Activated naive CD4-positive, alpha-beta T cell treated with anti-CD3 and anti-CD28 coated beads, Interleukin-2, amount 50 U/mL, for 24 hours (primary cell): ENCODE results near the gene SLC25A21.

ENCODE experiments used
- H3K27ac Mint-ChIP-seq: one replicate; pipeline ENCODE4 v1.8.0; 2021; ENCODE audit warnings: mild to moderate bottlenecking, mixed read lengths
- H3K27me3 Mint-ChIP-seq: one replicate; pipeline ENCODE4 v1.8.0; 2021; ENCODE audit warnings: mixed read lengths
- H3K36me3 Mint-ChIP-seq: one replicate; pipeline ENCODE4 v1.8.0; 2021; ENCODE audit warnings: mixed read lengths
- H3K4me1 Mint-ChIP-seq: one replicate; pipeline ENCODE4 v1.8.0; 2021; ENCODE audit warnings: mixed read lengths
- H3K4me3 Mint-ChIP-seq: one replicate; pipeline ENCODE4 v1.8.0; 2021; ENCODE audit warnings: mild to moderate bottlenecking, mixed read lengths
- H3K9me3 Mint-ChIP-seq: one replicate; pipeline ENCODE4 v1.8.0; 2021; ENCODE audit warnings: mixed read lengths

Gene SLC25A21

DNA sequence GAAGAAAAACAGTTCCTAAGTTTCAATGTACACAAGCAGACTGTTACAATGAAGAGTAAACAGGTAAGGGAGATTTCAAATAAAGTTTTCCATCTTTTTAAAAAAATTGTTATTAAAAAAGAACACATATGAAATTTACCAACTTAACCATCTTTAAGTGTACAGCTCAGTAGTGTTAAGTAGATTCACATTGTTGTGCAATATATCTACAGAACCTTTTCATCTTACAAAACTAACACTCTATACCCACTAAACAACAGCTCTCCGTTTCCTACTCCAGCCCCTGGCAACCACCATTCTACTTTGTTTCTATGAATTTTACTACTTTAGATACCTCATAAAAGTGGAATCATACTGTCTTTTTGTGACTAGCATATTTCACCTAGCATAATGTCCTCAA is 139.5 kb downstream of the SLC25A21 start:
- no peaks in the 10 kb centered on the region for H3K36me3 Mint-ChIP-seq
- H3K4me1 Mint-ChIP-seq: no peaks in the 10 kb centered on the region
- no peaks in the 10 kb centered on the region for H3K27me3 Mint-ChIP-seq
- no peak overlapping the region for H3K4me3 Mint-ChIP-seq
- no peak overlapping the region for H3K27ac Mint-ChIP-seq
- peaks cover 9% of the 10 kb centered on the region for H3K9me3 Mint-ChIP-seq

DNA sequence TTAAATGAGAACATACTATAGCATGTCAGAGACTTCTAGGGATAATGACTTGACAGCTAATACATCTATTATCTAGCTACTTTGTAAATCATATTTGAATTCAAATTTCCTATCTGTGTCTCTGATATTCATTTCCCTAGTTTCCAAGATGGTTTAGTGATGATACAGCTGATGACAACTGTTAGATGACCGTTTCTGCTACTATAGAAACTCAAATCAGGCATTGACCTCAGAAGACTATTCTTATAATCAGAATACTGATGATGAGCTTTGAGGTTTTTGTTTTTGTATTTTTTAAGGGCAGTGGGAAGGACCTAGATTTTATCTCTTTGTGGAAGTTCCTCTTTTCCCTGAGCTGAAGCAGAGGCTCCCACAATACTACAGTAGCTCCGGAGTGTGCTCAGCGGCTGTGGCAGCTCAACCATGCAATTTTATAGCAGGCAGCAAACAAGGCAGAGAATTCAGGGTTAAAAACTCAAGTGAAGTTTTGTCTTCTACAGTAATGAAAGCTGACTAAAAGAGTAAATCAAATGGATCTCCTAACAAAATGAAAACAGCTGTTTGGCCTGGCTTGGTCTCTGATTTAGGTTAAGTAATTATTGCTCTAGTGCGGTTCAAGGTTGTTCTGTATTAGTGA is 145.1 kb downstream of the SLC25A21 start:
- no peak overlapping the region for H3K27ac Mint-ChIP-seq
- H3K27me3 Mint-ChIP-seq: no peaks in the 10 kb centered on the region
- H3K9me3 Mint-ChIP-seq: no peaks in the 10 kb centered on the region
- no peaks in the 10 kb centered on the region for H3K36me3 Mint-ChIP-seq
- no peaks in the 10 kb centered on the region for H3K4me1 Mint-ChIP-seq
- no peak overlapping the region for H3K4me3 Mint-ChIP-seq

DNA sequence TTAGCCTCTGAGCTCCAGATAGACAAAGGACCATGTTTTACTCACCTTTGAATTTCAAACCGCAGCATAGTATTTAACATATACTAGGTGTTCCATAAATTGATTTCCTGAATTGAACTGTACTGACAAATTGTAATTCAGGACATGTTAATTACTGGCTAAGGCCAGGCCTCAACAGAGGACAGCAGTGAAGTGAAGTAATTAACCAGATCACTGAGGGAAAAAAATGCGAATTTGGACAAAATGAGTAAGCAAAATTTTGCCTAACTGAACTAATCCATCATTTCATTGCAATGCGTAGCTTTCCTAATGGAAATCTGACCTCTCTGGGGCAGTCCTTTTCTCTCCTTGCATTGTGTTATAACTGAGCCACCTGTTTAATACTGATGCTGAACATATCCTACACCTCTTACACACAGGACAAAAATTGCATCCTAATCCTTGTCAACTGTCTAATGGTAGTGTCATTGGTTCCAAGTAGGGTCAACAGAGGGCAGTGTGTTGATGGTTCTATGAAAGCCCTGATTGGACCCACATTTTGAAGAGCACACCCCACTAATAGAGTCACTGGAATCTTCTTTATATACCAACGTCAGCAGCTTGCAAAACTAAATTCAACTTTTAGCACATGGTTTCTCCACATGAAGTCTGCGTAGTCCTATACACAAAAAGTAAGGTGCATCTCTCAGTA is 148.4 kb downstream of the SLC25A21 start:
- no peaks in the 10 kb centered on the region for H3K9me3 Mint-ChIP-seq
- H3K27me3 Mint-ChIP-seq: no peaks in the 10 kb centered on the region
- H3K4me1 Mint-ChIP-seq: no peaks in the 10 kb centered on the region
- no peak overlapping the region for H3K4me3 Mint-ChIP-seq
- H3K36me3 Mint-ChIP-seq: no peaks in the 10 kb centered on the region
- H3K27ac Mint-ChIP-seq: no peak overlapping the region

DNA sequence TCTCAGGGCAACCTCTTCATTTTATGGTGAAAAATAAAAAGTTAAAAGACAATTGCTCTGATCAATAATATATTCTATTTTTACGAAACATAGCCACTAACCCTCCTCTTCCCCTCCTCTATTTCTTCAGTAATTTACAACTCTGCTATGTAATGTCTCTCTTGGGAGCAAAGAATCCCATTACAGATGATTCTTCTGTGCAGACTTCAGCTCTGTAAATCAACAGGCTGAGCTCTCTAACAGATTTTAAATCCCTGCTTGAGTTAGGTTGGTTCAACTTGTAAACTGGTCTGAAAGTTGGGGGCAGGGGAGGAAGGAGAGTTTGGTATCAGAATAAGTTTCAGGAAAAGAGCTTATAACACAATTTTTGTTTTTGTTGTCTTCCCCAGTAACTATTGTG is 151.0 kb downstream of the SLC25A21 start:
- Mint-ChIP-seq H3K4me3 (no peak overlapping the region), H3K27ac (no peak overlapping the region), H3K9me3 (no peaks in the 10 kb centered on the region), H3K4me1 (no peaks in the 10 kb centered on the region), H3K36me3 (no peaks in the 10 kb centered on the region), H3K27me3 (no peaks in the 10 kb centered on the region)

DNA sequence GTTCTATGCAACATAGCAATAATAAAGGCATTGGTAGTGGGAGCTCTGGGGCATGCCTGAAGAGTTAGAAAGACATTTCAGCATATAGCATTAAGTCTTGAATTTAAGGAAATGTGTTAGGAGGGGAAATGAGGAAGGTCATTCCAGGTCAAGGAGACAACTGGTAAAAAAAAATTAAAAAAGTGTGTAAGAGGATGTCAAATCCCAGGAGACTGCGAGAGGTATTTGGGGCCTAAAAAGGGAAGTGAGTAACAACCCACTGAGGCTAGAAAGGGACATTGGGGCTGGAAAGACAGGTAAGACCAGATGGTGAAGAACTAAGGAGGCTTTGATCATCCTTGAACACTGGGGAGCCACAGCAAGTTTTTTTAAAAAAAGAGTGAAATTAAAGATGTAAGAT is 152.9 kb downstream of the SLC25A21 start:
- H3K4me1 Mint-ChIP-seq: no peaks in the 10 kb centered on the region
- H3K27ac Mint-ChIP-seq: no peak overlapping the region
- H3K4me3 Mint-ChIP-seq: no peak overlapping the region
- H3K9me3 Mint-ChIP-seq: peaks cover 2% of the 10 kb centered on the region
- no peaks in the 10 kb centered on the region for H3K36me3 Mint-ChIP-seq
- no peaks in the 10 kb centered on the region for H3K27me3 Mint-ChIP-seq

DNA sequence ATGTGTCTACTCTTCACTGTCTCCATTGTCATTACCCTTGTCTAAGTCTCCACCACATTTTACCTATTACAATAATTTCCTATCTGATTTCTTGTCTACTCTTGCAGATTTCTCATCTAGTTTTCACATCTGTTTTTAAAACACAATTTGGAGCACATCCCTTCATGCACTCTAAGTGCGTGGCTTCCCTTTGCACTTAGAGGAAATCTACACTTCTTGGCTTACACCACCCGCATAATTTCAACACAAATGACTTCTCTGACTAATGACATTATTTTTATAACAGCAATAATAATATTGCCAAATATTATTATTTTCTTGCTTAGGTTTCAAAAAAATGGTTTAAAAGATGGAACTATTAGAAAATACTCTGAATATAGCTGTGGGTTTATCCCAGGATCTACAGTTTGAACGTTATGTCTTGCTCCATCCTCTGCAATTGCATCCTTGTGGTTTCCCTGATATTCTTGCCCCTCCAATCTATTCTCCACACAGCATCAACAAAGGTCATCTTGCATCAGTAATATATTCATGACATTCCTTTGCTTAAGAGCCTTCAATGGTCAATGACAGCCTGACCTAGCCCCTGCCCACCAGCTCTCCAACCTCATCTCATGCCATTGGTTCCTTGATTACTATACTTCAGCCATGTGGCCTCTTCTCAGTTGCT is 153.7 kb downstream of the SLC25A21 start:
- Mint-ChIP-seq H3K27ac (no peak overlapping the region), H3K27me3 (no peaks in the 10 kb centered on the region), H3K4me3 (no peak overlapping the region), H3K4me1 (no peaks in the 10 kb centered on the region), H3K36me3 (no peaks in the 10 kb centered on the region), H3K9me3 (peaks cover 5% of the 10 kb centered on the region)

DNA sequence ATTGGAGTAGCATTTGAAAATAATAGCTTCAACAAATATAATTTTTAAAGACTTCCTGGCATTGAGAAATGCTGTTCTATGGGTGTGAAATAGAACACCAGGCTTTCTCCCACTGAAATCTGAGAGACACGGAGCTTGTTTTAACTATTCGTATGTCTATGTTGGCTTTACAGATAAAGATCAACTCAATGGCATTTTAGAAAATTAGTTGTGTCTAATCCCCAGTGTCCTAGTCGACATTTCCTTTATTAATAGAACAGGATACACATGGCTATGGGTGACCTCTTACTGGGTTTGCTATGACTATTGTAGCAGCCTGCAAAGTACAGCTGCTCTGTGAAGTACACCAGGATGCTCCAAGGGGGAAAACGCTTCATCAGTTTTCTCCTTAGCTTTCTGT is 159.3 kb downstream of the SLC25A21 start:
- Mint-ChIP-seq H3K36me3 (no peaks in the 10 kb centered on the region), H3K4me1 (no peaks in the 10 kb centered on the region), H3K4me3 (no peak overlapping the region), H3K9me3 (peaks cover 5% of the 10 kb centered on the region), H3K27me3 (no peaks in the 10 kb centered on the region), H3K27ac (no peak overlapping the region)

DNA sequence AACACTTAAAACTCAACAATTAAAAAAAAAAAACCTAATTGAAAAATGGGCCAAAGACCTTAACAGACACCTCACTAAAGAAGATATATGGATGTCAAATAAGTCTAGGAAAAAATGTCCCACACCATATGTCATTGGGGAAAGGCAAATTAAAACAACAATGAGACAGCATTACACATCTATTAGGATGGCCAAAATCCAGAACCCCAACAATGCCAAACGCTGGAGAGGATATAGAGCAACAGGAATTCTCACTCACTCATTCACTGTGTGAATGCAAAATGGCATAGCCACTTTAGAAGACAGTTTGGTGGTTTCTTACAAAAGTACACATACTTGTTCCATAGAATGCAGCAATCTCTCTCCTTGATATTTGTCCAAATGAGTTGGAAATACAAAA is 173.7 kb downstream of the SLC25A21 start:
- H3K9me3 Mint-ChIP-seq: peaks cover 4% of the 10 kb centered on the region
- no peak overlapping the region for H3K27ac Mint-ChIP-seq
- H3K27me3 Mint-ChIP-seq: no peaks in the 10 kb centered on the region
- H3K36me3 Mint-ChIP-seq: no peaks in the 10 kb centered on the region
- H3K4me1 Mint-ChIP-seq: no peaks in the 10 kb centered on the region
- no peak overlapping the region for H3K4me3 Mint-ChIP-seq

DNA sequence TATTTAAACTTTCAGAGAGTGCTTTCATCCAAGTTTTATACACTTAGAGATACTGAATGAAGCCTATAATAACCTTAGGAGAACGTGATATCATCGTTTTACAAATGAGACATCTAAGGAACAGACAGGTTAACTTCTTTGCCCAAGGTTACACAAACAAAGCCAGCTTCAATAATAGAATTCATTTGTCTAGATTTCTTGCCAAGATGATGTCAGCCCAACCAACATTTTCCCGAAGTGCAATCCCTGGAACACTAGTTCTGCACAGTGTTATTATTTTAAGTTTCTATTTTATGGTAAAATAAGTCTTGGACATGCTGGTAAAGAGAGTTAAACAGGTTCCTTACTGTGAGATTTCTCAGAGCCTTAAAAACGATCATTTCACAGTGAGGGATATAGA is 174.6 kb downstream of the SLC25A21 start:
- Mint-ChIP-seq H3K9me3 (peaks cover 4% of the 10 kb centered on the region), H3K4me3 (no peak overlapping the region), H3K27ac (no peak overlapping the region), H3K4me1 (no peaks in the 10 kb centered on the region), H3K36me3 (no peaks in the 10 kb centered on the region), H3K27me3 (no peaks in the 10 kb centered on the region)

DNA sequence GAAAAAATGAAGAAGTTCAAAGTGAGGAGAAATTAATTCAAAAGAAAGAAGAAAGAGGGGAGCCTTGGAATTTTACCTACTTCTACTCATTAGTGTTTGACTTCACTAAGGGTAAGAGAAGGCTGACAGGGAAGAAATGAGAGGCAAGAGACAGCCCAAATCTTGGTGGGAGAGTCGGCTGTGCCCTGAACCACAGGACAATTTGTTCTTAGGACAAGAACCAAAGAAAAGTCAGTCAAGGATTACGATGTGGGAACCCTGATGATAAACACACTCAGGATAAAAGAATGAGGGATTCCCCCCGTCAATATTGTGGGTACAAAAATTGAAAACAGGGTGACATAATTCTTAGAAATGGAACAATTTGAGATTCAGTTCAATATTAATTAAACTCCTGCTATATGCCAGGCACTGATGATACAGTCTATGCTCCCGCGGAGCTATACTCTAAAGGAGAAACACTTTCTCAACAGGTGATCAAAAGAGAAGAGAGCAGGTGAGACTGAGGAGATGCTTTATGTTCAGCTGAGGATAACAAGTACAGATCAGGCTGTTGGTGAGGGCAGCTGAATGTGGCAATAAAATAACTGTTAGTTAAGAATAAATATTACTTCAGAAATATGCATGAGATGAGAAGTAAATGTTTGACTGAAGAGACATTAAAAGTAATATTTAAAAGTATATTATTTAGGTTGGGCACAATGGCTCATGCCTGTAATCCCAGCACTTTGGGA is 175.4 kb downstream of the SLC25A21 start:
- Mint-ChIP-seq H3K27me3 (no peaks in the 10 kb centered on the region), H3K4me3 (no peak overlapping the region), H3K36me3 (no peaks in the 10 kb centered on the region), H3K27ac (no peak overlapping the region), H3K9me3 (peaks cover 4% of the 10 kb centered on the region), H3K4me1 (no peaks in the 10 kb centered on the region)

DNA sequence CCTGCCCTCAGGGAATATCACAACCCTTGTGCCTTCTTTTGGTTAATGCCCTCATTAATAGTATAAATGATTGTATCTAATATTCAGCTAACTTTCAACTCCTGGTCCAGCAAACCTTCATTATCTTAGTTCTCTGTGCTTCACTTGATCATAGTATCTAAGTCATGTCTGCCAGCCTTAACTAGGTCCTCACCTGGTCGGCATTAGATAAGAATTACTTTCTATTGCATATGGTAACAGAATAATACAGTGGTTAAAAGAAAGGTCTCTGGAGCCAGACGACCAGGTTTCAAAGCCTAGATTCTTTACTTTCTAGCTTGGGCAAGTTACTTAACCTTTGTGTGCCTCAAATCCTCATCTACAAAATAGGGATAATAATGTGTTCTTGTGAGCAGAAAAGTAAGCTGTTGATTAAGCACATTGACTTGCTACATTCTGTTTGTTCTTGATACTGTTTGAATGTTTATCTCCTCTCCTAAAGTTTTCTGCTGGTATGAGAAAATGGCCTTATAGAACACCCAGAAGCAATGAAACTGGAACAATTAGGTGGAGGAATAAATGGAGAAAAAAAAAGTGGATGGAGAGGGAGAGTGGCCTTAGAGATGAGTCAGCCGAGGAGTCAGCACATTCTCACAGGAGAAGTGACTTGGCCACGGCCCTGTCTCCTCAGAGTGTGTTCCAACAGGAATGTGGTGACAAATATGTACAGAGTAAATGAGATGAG is 176.1 kb downstream of the SLC25A21 start:
- Mint-ChIP-seq H3K27me3 (no peaks in the 10 kb centered on the region), H3K27ac (no peak overlapping the region), H3K4me3 (no peak overlapping the region), H3K36me3 (no peaks in the 10 kb centered on the region), H3K4me1 (no peaks in the 10 kb centered on the region), H3K9me3 (peaks cover 4% of the 10 kb centered on the region)

DNA sequence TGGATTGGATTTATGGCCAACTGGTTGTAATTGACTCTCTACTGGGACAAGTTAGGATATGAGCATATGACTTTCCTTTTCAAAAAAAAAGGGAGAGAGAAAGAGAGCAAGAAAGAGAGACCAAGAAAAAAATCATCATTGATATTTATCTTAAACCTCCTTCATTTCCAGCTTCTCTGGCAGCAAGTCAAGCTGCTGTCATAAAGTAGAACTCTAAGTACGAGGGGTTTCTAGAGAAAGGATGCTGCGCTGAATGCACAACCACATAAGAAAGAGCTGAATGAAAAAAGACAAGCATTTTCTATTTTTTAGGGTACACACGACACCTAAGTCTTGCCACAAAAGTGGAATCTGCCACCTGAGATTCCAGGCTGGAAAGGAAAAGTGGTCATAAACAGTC is 182.6 kb downstream of the SLC25A21 start:
- Mint-ChIP-seq H3K4me3 (no peak overlapping the region), H3K27me3 (no peaks in the 10 kb centered on the region), H3K4me1 (no peaks in the 10 kb centered on the region), H3K9me3 (no peaks in the 10 kb centered on the region), H3K36me3 (no peaks in the 10 kb centered on the region), H3K27ac (no peak overlapping the region)

DNA sequence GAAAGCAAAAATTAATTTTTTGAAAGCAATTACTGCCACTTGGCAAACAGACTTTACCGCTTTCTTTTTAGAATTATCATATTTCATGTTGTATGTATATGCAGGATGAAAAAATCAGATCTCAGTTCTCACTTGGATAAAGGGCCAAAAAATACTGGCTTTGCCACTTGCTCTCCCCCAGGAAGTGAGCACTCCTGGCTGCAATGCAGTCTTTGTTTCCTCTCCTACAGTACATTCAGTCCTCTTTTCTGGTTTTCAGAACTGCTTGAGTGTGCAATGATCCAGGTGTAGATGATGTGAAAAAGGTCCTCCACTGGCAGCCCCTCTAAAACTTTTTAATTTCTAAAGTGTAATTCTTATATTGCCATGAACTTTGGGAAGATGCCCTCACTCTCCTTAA is 183.4 kb downstream of the SLC25A21 start:
- H3K9me3 Mint-ChIP-seq: no peaks in the 10 kb centered on the region
- no peaks in the 10 kb centered on the region for H3K36me3 Mint-ChIP-seq
- no peak overlapping the region for H3K27ac Mint-ChIP-seq
- H3K4me3 Mint-ChIP-seq: no peak overlapping the region
- no peaks in the 10 kb centered on the region for H3K27me3 Mint-ChIP-seq
- H3K4me1 Mint-ChIP-seq: no peaks in the 10 kb centered on the region

DNA sequence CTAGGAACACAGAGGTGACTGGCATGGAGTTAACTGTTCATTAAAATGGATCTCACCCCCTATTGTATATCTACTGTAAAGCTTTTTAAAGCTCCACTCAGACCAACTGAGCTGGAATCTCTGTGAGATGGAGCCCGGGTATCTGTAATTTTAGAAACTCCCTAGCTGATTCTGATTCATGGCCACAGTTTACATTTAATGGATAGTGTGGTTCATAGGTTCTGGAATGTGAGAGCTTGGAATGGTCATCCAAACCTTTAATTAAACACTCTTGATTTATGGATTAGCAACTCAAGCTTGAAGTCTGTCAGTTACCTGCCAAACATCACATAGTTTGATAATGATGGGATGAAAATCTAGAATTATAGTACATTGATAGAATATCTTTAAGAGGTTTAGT is 183.8 kb downstream of the SLC25A21 start:
- Mint-ChIP-seq H3K4me1 (no peaks in the 10 kb centered on the region), H3K4me3 (no peak overlapping the region), H3K27ac (no peak overlapping the region)

DNA sequence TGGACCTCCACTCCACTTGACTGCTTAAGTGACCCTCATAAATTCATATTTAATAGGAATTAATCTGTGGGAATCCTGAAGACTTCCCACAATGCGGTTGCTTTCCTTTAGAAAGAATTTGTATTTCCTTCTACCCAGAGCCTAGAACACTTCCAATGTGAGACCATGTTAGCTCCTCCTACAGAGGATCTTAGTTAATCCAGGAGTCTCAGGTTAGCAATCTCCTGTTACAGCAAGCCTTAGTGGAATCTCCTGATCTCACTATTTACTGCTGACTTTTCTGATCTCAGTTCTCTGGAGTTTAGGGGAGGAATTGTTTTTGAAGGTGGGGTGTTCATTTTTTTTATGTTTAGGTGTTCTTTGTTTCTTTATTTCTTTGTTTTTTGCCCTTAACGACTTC is 186.0 kb downstream of the SLC25A21 start:
- Mint-ChIP-seq H3K4me3 (no peak overlapping the region), H3K4me1 (no peaks in the 10 kb centered on the region), H3K27me3 (no peaks in the 10 kb centered on the region), H3K9me3 (no peaks in the 10 kb centered on the region), H3K36me3 (no peaks in the 10 kb centered on the region), H3K27ac (no peak overlapping the region)

More for the DNA sequence above, 183.8 kb downstream of the SLC25A21 start:
- Mint-ChIP-seq H3K27me3 (no peaks in the 10 kb centered on the region), H3K36me3 (no peaks in the 10 kb centered on the region), H3K9me3 (no peaks in the 10 kb centered on the region)
